ENCODE data around the gene SLC22A17. TPM values are rescaled to one million over a fixed set of nuclear protein-coding genes. Genes with fewer than 3 reads are reported as not detected.

The SLC22A17 gene
- total RNA-seq, 1 donor from 2014 or later, result 38.8 TPM

DNA sequence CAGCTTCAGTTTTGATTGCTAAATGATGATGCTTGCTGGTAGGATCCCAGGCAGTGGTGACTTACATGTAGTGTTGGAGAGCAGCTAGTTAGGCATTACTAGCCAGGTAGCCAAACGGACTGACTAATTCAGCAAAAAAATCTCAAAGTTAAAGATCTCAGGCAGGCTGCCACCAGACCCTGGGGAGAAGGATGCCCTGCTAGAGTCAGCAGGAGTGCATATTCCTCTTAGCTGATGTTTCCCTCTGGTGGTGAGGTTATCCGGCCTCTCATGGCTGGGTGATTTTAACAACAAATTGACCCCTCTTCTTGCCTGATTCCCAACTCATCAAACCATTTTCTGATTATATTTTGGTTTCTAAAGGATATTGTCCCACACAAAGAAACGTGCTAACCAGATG is 9.5 kb upstream of the SLC22A17 start:
- no peak for DNase-seq (ENCODE audit: low spot score)

DNA sequence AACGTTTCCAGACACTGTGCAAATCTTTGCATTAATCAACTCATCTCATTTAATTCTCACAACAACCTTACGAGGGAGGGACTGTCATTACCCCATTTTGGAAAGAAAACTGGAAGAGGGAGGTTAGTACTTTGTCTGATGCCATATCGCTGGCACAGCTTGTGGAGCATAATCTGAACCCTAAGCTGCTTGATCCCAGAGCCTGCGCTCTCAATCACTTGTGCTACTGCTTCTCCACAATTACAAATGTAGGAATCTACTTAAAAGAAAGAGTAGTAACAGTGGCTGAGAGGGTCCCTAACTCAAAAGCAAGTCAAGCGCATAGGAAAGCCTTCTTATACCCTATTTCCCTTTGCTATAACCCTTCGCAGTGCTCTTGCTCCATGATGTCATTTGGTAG is 9.1 kb upstream of the SLC22A17 start:
- DNase-seq (ENCODE audit: low spot score), result no peak

DNA sequence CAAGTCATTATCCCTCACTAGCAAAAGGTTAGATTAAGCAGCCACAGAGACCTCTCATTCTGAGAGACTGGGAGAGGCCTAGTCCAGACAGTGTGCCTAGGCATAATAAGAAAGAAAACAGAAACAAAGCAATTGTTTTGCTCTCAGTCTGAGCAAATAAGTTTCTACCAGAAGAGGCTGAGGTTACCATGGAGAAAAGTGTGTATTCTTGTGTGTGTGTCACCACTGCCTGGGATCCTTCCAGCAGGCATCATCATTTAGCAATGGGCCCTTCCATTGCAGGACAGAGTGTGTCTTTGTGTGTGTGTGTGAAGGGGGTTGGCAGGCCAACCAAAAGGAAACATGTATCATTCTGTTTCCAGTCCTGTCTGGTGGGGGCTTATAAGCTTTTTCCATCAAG is 8.6 kb upstream of the SLC22A17 start:
- no peak for DNase-seq (ENCODE audit: low spot score)

DNA sequence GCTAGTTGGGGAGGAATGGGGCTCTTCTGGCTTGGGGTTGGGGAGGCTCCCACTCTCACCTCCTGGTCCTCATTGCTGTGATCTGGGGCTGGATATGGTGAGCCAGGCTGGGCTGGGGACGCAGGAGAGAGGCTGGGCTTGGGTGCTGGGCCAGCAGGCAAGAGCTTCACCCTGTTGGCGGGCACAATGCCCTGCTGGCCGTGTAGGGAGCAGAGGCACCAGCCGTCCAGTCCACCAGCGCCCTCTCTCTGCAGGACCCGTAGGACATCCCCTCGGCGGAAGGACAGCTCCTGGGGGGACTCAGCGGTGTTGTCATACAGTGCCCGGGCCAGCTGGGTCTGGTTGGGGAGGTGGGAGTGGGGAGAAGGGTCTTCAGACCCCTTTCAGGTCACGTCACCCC is 7.8 kb upstream of the SLC22A17 start:
- no peak for DNase-seq (ENCODE audit: low spot score)

DNA sequence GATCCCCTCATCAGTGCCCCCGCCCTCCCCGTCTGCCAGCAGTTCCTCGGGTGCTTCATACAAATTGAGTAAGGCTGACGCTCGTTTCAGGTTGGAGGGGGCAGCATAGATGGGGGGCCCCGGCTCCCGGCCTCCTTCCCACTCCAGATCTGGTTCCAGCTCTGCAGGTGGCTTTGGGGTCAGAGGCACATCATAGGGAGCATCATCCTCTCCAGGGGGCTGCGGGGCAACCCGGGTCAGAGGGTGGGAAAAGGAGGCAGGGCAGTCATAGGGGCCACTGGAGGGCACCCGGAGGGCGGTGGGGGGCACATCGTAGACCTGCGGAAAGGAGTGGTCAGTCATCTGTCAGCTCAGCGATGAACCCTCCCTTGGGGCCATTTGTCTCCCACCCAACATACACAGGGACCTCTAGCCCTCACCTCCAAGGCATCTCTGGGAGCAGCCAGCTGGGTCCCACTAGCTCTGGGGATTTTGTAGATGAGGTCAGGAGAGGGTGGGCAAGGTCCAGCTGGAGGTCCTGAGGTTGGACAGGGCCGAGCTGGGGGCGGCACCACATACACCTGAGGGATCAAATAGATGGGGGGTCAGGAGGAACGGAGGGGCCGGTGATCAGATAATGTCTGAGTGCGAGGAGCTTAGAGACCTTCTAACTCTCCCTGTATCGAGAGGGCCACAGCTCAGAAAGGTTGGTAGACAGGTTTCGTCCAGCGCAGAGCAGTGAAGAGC is 7.2 kb upstream of the SLC22A17 start:
- DNase-seq (ENCODE audit: low spot score), result no peak

DNA sequence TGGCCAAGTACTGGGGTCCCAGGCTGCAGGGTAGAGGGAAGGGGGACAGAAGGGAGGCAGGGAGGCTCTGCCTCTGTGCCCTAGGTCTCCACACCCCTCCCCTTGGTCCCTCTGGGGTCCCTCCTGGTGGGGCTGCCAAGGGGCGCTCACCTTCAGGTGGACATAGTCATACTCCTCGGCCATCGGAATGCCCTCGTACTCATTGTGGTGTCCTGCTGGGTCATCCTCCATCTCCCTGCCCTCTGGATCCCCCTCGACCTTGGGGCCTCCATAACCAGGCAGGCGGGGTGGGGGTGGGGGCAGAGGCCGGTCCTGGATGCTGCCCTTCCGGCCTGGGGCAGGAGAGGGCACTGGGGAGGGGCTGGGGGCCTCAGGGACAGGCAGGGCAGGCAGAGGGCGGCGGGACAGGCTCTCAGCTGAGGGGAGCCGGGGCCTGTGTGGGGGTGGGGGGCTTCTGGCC is 6.5 kb upstream of the SLC22A17 start:
- no peak for DNase-seq (ENCODE audit: low spot score)

DNA sequence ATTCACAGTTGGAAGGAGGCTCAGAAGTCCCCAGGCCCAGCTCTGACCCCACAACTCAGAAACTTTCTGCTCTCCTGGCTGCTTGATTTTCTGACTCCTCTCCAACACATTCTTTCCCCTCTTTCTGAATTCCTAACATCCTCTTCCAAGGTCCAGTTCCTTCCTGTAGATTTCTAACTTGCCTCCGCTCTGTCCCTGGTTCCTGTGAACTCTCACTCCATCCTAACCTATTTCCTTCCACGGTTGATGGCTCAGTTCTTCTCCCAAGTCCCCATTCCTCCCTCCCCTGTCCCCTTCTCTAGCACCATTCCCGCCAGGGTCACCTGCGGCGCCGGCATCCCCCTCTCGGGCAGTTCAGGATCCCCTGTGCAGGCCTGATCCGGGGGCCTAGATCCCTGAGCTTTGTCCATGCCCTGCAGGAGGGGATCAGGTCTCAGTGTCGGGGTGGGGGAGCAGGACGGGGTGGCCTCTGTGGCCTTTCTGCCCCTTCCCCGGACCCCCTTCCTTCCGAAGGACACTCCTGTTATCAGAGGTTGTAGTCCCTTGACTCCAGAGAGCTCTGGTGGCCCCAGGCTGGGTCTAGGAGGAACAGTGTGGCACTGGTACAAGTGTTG is 6.0 kb upstream of the SLC22A17 start:
- no peak for DNase-seq (ENCODE audit: low spot score)

DNA sequence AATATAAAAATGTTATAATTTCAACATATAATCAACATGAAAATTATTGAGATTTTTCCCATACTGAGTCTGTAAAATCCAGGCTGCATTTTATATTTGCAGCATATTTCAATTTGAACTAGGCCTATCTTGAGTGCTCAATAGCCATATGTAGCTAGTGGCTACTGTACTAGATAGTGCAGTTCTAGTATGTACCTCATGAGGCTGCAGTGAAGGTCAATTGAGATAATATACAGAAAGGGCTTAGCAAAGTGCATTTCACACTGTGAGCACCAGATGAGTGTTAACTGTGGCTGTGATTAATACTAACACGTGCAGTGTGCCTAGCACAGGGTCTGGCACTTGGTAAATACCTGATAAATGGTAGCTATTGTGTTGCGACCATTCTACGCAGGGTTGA is 5.4 kb upstream of the SLC22A17 start:
- DNase-seq (ENCODE audit: low spot score), result no peak

DNA sequence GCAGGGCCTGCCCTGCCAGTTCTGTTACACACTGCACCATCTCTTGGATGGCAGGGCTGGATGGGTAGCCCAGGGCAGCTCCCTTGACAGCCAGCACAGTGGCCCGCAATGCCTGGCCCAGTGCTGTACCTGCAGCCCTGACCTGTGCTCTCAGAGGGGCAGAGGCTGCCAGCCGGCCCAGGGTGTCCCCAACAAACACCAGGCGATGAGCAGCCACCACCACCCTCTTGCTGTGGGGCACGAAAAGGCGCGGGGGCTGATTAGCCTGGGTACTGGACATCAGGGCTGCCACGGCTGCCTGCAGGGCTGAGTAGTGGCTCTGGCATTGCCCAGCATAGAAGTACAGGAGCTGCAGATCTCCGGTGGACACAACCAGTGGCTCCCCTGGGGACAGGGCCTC is 4.6 kb upstream of the SLC22A17 start:
- no peak for DNase-seq (ENCODE audit: low spot score)

DNA sequence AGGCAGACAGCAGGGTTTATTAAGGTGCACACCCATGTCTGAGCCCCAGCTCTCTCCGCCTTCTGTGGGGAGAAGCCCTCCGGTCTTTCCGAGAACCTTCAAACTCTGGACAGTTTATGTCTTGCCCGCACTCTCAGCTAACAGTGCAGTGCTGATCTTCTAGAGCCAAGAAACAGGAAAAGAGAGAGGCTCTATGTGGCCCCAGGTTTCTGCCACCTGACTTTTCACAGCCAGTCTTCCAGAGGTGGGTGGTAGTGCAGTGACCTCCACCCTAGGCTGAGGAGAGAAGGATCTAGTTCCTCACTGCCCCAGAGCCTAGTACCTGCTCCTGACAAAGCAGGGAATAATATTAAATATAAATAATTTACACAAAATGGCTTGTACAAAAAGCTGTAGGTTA is 4.0 kb upstream of the SLC22A17 start:
- no peak for DNase-seq (ENCODE audit: low spot score)

DNA sequence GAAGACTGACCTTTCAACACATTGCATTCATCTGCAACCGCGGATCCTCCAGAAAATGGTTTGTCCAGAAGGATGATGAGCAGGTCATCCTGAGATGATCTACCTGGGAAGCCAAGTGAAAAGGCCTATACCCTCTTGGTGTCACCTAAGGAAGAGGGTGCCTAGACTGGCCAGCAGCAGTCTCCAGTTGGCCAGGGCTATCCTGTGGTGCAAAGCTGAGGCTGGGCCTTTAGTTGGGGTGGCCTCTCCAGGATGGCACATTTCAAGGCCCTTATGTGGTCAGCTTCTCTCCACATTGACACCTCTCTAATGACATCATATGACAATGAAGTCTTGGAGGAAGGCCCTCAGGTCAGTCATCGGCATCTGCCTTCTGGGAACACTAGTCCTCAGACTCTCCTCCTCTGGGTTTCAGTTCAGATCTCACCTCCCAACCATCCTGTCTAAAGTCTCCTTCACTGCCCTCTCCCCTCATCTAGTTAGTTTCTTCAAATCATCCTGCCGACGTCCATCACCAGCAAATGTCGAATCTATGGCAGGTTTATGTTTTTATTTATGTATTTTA is 3.3 kb upstream of the SLC22A17 start:
- DNase-seq (ENCODE audit: low spot score), result no peak

DNA sequence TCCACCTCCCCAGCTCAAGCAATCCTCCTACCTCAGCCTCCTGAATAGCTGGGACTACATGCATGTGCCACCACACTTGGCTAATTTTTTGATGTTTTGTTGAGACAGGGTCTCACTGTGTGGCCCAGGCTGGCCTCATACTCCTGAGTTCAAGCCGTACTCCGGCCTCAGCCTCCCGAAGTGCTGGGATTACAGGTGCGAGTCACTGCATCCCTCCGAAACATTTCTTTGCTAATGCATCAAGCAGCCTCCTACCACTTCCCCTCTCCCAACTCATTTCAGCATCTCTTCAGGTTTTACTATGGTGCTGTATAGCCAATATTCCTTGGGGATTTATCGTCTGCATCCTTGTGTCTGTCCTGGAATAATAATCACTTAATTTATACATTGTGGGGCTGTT is 2.3 kb upstream of the SLC22A17 start:
- DNase-seq (ENCODE audit: low spot score), result no peak

DNA sequence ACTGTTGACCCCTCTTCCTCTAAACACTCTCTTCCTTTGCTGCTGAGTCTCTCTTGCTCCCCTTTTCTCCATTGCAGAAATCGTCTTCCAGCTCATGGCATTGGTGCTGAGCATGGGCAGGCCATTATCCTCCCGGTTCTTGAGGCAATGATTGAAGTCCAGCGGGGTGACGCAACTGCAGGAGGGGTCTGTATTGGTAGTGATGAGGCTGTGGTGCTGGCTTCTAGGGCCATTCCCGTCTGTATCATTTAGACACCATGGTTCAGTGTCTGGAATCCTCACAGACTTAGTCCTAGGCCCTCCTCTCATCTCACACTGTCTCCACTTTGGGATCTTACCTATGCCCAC is 720 bp upstream of the SLC22A17 start:
- no peak for DNase-seq (ENCODE audit: low spot score)

DNA sequence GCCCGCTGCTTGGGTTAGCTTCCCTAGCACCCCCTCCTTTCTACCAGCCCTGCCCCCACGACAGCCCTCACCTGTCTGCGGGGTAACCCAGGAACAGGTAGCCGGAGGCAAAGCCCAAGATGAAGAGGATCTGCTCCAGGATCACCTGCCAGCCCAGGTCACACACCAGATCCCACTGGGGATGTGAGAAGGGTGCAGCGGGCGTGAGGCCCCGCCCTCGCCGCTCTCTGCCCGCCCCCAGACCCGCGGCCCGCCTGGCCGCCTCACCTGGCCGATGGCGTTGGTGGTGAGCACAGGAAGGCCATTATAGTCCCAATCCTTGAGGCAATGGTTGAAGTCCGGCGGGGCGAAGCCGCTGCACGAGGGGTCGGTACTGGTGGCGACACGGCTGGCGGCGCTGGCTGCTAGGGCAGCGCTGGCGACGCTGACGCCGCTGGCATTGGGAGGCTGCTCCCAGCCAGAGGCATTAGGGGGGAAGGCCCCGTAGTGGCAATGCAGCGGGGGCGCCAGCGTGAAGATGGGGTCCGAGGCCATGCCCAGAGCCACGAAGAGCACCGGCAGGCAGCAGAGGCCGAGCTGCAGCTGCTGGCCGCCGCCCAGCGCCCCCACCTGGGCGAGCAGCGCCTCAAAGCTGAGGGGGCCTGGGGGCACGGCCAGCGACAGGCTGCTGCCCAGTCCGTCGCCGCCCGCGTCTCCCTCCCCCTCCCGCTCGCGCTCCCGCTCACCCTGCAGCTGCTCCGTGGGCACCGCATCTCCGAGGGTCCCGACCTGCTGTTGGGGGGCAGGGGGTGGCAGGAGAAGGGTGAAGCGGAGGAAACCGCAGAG is 794 bp downstream of the SLC22A17 start:
- peak; percentile 19 for DNase-seq (ENCODE audit: low spot score)

DNA sequence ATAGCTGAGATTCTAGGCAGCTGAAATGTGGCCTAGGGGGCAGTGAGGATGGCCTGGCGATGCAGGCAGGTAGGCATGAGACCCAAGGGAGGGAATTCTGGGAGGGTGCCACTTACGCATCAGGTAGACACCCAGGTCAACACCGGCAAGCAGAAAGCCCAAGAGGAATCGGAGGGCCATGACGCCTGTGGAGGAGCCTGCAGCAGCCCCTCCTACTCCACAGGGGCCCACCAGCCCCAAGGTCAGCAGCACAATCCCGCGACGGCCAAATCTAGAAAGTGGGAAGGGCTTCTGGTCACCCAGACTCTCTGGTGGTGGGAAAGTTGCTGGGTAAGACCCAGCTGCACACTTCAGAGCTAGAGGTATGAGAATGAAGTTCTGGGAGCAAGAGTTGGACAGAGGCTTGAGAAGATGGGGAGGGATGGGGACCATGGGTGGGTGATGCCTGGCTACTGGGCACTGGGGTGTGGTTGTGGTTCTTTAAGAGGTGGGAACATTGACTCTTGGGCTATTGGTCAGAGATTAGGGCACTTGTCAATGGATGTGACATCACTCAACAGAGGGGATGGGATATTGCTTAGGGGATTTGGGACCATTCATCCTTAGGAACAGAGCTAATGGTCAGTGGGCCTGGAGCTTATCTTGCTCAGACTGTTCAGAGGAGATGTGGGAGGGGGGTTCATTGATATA is 3.4 kb downstream of the SLC22A17 start:
- no peak for DNase-seq (ENCODE audit: low spot score)

DNA sequence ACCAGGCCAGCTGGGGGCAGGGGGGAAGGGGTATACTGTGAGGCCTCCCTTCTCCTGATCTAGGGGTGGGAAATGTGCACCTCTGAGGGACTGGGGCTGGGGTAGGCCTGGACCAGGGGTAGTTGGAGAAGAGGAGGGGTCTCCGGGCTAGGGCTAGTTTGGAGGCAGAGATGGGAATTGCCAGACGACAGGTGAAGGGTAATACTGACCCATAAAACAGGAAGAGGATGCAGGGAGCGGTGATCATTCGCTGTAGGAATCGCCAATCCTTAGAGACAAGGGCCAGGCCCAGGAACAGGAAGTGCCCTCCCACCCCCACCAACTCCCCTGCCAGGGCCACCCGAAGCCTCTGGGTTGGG is 4.4 kb downstream of the SLC22A17 start:
- DNase-seq (ENCODE audit: low spot score), result no peak

DNA sequence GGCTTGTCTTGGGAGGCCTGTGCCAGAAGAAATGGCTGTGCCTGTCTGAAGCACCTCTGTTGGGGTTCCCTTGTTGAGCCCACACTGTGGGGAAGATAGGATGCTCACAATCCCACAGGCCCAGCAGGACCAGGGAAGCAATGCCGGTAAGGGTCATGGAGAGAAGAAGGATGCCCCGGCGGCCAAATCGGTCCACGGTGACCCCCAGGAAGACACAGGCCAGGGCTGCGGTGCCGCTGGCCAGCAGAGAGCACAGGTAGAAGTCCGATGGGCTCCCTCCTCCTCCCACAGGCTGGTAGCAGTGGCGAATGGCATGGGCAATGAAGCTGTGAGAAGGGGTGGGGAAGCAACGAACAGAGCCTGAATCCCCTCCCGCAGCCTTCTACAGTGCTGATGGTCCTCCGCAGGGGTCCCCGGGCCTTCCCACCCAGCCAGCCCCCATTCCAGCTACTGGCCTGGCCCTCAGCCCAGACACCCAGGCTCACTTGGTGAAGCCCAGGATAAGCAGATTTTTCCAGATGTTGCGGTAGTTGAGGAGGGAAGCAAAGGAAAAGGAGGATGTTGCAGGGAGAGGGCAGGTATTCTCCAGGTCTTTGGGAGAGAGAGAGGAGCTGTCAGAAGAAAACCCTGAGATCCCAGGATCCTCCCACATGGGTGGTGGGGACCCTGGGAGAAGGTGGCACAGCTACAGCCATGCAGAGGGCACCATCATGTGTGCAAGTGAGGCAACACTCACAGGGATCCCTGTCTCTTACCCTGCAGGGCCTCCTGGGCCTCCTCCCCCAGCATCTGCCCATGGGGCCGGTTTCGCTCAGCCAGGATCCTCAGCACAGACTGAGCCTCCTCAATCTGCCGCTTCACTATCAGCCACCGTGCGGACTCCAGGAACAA is 5.0 kb downstream of the SLC22A17 start:
- no peak for DNase-seq (ENCODE audit: low spot score)

DNA sequence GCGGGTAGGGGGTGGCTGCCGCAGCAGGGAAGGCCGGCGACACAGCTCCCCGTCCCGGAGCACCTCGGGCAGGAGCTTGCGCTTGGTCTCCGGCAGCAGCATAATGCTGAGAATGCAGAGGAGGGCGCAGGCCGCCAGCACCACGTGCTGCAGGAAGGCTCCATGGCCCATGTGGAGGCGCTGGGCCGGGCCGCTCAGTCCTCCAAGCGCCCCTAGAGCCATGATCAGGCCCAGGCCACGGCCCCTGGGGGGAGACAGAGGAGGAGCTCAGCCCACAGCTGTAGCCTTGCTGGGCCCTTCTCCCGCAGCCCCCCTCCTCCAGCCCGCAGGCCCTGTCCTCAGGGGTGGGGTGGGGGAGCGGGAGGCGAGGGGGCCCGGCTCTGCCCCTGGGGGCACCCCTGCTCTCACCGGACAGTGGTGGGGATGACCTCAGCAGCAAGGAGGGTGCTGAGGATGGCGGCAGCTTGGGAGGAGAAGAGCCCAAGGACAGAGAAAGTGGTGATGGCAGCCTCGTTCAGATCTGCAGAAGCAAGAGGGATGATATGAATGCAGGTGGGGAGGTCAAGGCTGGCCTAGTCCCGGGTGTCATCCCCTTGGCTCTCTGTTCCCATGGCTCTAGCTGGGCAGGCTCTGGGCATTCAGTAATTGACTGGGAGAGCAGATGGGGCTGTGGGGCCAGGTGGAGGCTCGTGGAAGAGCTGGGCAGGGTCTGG is 5.8 kb downstream of the SLC22A17 start:
- no peak for DNase-seq (ENCODE audit: low spot score)

DNA sequence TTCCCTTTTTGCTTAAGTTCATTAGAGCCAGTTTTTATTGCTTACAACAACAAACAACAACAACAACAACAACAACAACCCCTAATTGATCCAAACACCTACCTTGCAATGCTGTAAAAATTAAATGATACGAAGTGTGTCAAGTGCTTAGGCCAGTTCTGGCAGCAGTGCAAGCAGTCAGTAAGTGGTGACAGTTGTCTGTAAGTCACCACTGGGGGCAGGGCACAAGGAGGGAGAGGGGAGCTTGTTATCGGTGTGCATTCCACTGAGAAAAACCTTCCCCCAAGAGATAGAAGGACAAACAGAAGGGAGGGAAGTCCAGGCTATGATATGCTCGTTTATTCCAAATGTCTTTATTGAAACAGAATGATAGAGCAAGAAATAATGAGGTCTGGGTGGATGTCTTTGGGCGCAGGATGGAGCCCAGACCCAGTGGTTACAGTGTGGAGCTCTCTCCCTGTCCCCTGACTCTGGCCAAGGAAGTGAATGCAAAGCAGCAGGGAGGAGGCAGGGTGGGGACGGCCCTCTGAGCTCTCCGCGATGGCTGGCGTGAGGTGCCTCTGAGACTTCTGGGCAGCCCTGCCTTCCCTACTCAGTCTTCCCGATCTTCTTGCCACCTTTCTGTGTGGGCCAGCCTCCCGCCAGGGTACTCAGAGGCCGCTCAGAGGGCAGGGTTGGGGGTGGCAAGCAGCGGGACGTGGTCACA is 6.5 kb downstream of the SLC22A17 start:
- no peak for DNase-seq (ENCODE audit: low spot score)

DNA sequence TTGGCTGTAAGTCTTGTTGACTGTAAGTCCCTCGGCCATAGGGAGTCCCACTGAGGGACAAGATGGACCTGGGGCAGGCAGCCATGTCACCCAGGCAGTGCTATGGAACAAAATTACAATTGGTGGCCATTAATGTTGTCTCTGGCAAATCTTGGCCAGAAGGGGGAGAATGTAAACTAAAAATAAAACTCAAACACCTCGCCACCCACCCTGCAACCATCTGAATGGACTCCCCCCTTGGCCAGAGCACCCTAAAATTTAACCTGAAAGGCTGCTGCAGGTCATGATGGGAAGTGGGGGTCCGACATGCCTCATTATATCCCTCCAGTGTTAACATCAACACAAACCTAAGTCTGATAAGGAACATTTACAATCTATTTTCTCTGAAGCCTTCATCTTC is 8.2 kb downstream of the SLC22A17 start:
- no peak for DNase-seq (ENCODE audit: low spot score)
